Panc1 (cell line): ENCODE measurements around the gene GPRIN2.

Experiments used
- CTCF ChIP-seq: fragments of 450-650 bp; IDR thresholded peaks from 2 replicates; pipeline ENCODE4 v1.5.1; 2017; ENCODE audit warnings: mild to moderate bottlenecking
- REST ChIP-seq, 2 experiments: IDR thresholded peaks; 2 replicates each; pipeline ENCODE4 v1.6.1; 2011 to 2012; ENCODE audit warnings: low read depth in 2 of 2, control low read depth in 1 of 2, low read length in 1 of 2, mild to moderate bottlenecking in 1 of 2, moderate library complexity in 1 of 2; ENCODE audit not compliant: insufficient read depth in 1 of 2
- SIN3A ChIP-seq: IDR thresholded peaks from 2 replicates; pipeline ENCODE4 v1.6.1; 2012; ENCODE audit warnings: low read depth, mild to moderate bottlenecking, low read length, moderate library complexity, borderline replicate concordance; ENCODE audit not compliant: insufficient read depth
- TCF7L2 ChIP-seq: IDR thresholded peaks from 2 replicates; pipeline ENCODE4 v1.6.1; 2011; ENCODE audit warnings: mild to moderate bottlenecking, low read depth, low read length, inconsistent platforms

- no peak for TF ChIP-seq CTCF
- TF ChIP-seq REST (IDR thresholded peaks at IDR 0.05; ENCODE audit: insufficient read depth in 1 of 2, low read depth in 2 of 2, low read length in 1 of 2): no peak
- no peak for TF ChIP-seq TCF7L2
- TF ChIP-seq SIN3A: no peak
These were observed 20.3 kb downstream of the GPRIN2 start for GRCh38 chr10:46536171-46536570.
